ENCODE measurements around the gene CDH4. TPM values are rescaled to one million over a fixed set of nuclear protein-coding genes. Genes with fewer than 3 reads are reported as not detected.
"Not testable (repeated sequence)": the region's sequence is repeated elsewhere in the genome, so short reads cannot be mapped to it uniquely, and the experiment has no call there.

The CDH4 gene
- total RNA-seq, 1 donor: 8.6 TPM

DNA sequence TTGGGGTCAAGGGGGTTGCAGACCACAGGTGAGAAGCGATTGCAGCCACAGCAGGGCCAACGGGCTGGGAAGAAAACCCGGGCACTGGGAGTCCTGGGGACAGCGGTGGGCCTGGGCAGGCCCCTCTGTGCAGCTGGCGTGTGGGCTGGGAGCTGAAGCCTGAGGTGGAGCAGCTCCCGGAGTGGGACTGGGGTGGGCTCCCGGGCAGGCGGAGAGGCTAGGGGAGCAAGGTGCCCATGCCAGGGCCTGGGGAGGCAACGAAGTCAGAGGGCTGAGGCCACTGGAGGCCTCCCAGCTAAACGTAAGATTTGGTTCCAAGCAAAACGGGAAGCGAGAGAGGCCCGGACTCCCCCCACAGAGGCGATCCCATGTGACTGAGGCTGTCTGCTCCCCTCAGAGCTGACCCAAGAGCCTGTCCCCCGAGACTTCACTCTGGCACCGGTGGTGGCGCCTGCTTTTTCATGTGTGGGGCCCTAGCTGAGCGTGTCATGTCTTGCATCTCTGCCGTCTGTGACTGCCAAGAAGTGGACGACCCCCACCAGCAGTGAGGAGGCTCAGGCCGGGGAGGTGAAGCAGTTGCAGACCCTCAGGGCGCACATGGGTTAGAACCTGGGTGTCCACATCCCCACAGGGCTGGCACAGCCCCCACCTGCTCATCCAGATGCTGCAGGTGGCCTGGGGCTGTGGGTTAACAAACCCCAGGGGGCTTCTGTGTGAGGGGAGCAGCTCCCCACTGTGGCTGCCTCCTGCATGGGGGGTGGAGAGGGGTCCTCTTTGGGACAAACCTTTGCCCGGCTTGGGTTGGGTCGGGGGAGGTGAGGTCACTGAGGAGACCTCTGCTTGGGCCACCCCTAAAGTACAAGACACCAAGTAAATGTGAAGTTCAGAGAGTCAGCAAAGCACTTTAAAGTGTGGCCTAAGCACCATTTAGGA, 601.3 kb downstream of the CDH4 start:
- DNase-seq (ENCODE audit: low read depth in 2 of 3, low spot score in 2 of 3): no peak

DNA sequence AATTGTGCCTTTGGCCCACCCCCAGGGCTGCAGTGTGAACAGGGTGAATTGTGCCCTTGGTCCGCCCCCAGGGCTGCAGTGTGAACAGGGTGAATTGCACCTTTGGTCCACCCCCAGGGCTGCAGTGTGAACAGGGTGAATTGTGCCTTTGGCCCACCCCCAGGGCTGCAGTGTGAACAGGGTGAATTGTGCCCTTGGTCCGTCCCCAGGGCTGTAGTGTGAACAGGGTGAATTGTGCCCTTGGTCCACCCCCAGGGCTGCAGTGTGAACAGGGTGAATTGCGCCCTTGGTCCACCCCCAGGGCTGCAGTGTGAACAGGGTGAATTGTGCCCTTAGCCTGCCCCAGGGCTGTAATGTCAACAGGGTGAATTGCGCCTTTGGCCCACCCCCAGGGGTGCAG, 602.5 kb downstream of the CDH4 start:
- not testable (repeated sequence) for DNase-seq (ENCODE audit: low read depth in 2 of 3, low spot score in 2 of 3)

DNA sequence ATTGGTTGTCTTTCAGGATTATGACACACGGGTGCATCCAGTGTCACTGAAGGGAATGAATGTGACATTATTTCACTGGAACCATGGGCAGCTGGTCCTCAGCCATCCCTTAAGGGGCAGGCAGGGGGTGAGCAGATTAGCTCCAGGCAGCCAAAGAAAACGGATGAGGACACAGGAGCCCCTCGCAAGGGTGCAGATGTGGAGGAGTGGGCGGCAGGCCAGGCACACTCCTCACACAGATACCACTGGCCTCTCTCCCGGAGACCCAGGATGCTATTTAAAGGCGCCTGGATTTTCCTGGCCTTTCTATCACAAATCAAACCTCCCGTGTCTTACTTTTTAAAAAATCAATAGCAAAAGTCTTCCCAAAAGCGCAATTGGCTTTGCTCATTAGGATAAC, 603.2 kb downstream of the CDH4 start:
- DNase-seq (ENCODE audit: low read depth in 2 of 3, low spot score in 2 of 3): no peak

DNA sequence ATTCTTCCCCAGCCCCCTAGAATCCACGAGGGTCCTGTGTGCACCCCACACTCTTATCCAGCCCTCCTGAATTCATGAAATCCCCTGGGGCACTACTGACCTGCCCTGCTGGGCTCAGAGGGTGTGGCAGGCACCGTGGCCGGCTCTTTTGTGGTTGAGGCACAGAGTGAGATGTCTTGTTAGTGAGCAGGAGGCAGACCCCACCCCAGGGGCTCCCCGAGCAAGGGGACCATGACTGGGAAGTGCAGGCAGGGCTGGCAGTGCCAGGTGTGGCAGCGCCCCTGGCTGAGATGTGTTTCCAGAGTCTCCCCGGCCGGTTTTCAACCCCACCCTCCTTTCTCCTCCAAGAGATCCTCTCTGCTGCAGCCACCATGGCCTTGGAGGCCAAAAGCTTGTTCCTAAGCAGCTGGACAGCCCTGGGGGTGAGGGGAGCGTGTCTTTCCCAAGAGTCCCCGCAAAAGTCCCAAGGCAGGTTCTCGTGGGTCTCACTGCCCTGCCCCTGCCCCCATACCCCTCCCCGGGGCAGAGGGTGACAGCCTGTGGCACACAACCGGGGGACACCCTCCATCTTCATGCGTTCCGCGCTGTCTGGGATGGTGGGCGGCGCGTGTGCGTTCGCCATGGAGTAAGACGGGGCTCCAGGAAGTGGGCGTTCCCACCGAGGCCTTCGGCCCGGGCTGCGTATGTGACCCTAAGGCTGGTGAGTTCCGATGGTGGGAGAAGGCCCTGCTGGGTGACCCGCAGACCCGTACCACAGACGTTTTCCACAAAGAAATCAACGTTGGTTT, 604.8 kb downstream of the CDH4 start:
- no peak for DNase-seq (ENCODE audit: low read depth in 2 of 3, low spot score in 2 of 3)

DNA sequence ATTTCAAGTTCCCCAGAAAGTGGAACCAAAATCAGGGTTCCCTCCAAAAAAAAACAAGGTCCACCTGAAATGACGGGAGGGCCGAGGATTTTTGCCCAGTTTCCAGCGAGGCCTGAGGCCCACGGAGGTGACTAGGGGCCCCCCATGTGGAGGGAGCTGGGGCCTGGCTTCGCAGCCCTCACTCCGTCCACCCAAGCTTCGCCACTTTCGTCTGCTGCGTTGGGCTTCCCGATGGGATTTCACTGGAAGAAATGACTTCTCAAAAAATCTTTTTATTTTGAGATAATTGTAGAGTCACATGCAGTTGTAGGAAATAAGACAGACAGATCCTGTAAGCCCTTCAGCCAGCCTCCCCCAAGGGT, 605.3 kb downstream of the CDH4 start:
- no peak for DNase-seq (ENCODE audit: low read depth in 2 of 3, low spot score in 2 of 3)

DNA sequence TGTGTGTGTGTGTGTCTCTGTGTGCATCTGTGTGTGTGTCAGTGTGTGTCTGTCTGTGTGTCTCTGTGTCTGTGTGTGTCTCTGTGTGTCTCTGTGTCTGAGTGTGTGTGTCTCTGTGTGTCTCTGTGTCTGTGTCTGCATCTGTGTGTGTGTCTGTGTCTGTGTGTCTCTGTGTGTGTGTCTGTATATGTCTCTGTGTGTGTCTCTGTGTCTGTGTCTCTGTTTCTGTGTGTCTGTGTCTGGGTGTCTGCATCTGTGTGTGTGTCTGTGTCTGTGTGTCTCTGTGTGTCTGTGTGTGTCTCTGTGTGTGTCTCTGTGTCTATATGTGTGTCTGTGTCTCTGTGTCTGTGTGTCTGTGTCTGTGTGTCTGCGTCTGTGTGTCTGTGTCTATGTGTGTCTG, 605.8 kb downstream of the CDH4 start:
- no peak for DNase-seq (ENCODE audit: low read depth in 2 of 3, low spot score in 2 of 3)

DNA sequence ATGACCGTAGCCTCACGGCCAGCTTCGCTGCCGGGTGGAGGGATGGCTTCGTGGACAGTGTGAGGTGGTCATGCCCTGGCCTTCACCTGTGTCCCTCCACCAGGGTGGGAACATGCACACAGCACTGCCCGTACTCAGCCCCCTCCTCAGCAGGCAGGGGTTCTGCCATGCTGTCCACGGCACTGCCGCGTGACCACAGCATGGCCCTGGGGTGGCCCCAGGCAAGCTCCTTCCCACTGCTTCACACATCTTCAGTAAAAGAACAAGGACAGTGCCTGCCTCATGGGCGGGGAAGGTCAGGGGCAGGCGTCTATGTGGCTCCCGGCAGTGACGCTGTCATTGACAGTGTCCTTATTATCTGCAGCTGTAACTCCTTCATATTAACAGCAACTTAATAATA, 607.7 kb downstream of the CDH4 start:
- no peak for DNase-seq (ENCODE audit: low read depth in 2 of 3, low spot score in 2 of 3)

DNA sequence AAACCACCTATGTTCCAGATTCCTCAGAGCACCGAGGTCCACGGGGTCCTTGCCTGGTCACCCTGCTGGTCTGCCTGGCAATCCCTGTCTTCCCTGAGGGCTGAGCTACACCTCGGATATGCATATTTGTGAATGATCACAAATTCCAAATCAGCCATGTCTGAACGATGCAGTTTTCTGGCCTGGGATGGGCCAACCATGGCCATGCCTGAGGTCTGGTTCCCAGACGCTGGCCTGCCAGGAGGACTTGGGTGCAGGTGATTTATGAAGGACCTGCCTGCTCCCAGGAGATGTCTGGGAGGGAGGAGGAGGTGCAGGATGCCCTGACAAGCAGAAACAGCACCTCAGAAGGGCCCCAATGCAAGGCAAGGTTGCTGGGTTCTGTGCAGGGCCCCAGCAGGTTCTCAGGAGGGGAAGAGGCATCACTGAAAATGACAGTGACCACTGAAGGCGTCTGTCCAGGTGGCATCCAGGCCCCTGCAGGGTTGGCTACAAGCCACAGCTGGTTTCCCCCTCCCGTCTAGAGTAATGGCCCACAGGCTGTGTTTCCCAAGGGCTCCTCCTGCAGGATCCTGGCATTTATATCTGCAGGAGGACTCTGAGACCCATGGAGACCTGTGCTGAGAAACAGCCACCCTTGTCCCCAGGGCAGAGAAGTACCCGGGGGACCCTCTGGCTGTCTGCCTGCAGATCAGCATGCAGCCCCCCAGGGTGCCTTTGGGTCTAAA, 608.4 kb downstream of the CDH4 start:
- no peak for DNase-seq (ENCODE audit: low read depth in 2 of 3, low spot score in 2 of 3)

DNA sequence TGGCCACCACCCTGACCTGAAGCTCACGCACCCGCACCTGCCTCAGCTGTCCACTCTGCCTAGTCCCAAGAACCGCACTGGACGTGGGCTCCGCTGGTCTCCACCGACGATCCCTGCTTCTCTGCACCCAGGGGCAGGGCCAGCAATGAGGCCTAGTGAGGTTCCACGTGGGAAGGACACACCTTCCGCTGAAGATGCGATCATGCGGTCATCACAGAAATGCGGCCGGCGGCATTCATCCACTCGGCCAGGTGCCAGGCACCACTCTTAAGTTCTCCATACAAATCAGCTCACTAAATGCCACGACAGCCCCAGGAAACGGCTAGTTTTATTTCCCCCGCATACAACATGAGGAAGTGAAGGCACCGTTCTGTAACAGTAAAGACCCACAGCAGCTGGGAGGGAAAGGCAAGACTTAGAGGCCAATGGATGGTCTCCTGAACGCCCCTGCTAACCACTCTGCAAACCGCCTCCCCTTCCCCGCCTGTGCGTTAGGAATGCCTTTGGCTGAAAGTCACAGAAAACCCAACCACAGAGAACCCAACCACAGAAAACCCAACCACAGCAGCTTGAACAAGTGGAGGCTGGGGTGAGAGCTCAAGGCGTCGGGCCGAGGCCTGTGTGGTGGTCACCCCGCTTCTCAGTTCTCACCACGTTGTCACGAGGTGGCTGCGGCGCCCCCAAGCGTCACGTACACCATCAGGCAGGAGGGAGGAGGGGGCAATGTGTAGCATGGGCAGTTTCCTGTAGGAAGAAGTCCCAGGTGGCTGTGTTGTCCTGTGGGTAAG, 609.2 kb downstream of the CDH4 start:
- DNase-seq (ENCODE audit: low read depth in 2 of 3, low spot score in 2 of 3): no peak

DNA sequence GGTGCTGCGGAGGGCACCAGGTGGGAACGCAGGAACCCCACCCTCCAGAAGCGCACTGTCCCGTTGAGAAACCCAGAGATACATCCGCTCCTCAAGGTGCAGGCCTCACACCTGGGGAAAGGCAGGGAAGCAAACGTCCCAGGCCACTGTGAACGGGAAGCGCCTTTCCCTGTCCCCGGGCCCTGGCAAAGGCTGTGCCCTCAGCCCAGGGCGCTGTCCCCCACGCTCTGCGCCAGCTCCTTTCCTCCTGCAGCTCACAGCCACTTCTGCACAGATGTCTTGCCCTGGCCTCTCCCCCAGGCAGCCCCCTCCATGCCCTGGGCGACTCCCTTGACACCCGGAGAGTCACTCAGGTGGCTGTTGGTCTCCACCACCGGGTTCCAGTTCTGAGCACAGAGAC, 609.8 kb downstream of the CDH4 start:
- no peak for DNase-seq (ENCODE audit: low read depth in 2 of 3, low spot score in 2 of 3)

DNA sequence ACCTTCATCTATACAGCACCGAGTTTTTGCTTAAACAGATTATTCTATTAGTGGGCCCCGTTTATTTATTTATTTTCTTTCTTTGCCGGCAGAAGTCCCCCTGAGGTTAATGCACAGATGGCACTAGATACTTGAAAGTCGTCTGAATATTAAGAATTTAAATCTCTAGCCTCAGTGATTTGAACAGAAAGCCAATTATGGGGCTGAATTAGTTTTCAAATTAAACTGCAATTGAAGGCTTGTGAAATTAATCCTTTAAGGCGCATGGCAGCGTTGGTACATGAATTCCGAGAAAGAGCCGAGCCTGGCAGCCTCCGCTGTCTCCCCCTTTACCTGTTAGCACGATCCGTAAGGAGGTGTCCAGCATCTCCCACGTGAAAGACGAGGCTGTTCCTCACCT, 610.8 kb downstream of the CDH4 start:
- DNase-seq (ENCODE audit: low read depth in 2 of 3, low spot score in 2 of 3): no peak

DNA sequence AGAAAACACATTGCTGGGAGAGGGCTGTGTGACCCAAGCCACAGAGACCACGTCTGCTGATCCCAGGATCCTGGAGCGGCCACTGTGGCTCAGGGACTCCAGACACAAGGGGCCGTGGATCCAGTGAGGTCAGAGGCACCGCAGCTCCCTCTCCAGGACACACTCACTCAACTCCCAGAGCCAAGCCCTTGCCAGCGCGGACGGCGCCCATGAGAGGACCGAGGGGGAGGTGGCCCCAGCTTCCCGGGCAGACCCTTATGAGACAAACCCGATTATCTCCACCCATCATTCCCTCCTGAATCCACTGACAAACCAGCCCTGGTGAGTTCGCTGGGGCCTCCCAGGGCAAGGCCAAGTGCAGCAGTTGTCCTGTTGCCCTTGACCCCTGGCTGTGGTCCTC, 612.4 kb downstream of the CDH4 start:
- no peak for DNase-seq (ENCODE audit: low read depth in 2 of 3, low spot score in 2 of 3)

DNA sequence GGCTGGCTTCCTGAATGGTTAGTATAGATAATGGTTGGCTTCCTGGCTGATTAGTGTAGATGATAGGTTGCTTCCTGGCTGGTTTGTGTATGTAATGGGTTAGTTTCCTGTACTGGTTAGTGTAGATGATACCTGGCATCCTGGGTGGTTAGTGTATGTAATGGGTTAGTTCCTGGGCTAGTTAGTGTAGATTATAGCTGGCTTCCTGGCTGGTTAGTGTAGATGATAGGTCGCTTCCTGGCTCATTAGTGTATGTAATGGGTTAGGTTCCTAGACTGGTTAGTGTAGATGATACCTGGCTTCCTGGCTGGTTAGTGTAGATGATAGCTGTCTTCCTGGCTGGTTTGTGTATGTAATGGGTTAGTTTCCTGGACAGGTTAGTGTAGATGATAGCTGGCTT, 613.3 kb downstream of the CDH4 start:
- DNase-seq (ENCODE audit: low read depth in 2 of 3, low spot score in 2 of 3): no peak

DNA sequence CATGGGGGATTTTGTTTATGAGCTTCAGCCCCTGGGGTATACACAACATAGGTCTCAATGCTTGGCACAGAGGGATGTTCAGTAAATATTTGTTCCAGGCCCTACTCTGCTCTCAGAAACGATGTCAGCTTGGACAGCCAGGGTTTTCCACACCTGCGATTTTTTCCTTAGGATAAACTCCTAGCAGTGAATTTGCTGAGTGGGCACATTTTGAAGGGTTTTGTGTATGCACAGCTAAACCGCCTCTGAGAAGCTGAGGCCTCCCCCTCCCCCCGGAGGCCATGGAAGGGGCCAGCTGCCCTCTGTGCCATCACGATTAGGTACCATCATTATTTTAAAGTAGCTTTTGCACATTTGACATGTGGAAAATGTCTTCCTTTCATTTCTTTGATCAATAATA, 614.1 kb downstream of the CDH4 start:
- no peak for DNase-seq (ENCODE audit: low read depth in 2 of 3, low spot score in 2 of 3)

DNA sequence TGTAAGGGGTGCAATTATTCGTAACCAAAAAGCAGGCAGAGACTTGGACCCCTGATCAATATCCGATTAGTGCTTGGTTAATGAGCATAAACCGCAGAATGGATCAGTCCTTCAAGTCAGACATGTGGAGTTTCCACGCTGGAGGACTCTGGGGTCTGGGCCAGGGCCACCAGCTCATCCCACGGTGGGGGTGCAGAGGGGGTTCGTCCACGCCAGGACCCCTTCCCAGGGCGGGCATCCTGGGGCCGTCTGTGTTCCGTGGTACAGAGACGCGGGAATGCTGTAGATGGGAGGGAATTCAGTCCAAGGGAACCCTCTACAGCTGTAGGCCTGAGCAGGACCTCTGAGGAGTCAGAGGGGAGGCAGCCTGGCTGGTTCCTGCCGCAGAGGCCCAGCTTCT, 615.9 kb downstream of the CDH4 start:
- DNase-seq (ENCODE audit: low read depth in 2 of 3, low spot score in 2 of 3): no peak

DNA sequence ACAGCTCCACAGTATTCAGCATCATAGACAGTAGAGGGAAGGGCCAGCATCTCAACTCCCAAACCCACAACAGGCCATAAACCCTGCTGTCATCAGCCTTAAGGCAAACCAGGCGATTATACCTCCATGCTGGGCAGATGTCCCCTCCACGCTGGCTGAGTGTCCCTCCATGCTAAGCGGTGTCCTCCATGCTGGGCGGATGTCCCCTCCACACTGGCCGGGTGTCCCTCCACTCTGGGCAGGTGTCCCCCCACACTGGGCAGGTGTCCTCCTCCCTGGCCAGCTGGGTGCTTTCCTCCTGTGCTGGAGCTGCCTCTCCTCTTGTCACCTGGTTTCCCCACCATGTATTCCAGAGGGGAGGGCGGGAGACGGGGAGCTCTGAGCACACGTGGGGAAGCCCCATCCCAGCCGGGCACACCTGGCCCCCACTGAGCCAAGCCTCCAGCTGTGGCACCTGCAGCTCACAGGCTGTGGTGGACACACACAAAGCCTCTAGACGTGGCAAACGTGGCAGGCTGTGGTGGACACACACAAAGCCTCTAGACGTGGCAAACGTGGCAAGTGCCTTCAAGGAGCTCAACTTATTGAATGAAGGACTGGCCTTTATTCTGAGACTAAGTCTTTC, 616.5 kb downstream of the CDH4 start:
- DNase-seq (ENCODE audit: low read depth in 2 of 3, low spot score in 2 of 3): no peak

DNA sequence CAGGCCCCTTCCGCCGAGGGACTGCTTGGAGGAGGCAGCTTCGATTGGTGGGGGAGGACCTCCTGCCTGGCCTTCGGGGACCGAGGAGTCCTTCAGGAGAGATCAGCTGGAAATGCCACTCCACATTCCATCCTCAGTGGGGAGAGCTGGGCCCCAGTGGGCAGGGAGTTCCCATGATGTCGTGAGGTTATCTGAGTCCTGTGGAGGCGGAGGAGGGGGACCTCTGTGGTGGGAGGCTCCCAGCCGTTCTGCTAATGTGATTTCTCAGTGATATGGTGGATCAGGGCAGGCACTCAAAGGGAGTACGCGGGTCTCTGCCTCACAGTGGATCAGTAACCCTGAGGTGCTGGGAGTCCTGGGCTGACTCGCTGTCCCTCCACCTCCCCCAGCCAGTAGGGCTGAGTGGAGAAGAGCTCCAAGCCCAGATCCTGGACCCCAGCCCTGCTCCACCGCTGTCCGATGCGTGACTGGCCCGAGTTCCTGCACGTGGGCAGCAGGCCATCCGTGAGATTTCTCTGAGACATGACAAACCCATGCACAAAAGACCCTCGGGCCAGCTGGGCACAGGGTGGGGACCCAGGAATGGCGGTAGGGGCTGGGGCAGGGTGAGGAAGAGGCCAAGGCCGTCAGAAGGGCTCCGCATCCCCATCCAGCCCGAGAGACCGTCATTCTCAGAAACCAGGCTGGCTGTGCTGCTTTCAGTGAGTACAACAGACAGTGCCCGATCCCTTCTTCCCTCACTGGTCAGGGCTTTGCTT, 617.9 kb downstream of the CDH4 start:
- no peak for DNase-seq (ENCODE audit: low read depth in 2 of 3, low spot score in 2 of 3)

DNA sequence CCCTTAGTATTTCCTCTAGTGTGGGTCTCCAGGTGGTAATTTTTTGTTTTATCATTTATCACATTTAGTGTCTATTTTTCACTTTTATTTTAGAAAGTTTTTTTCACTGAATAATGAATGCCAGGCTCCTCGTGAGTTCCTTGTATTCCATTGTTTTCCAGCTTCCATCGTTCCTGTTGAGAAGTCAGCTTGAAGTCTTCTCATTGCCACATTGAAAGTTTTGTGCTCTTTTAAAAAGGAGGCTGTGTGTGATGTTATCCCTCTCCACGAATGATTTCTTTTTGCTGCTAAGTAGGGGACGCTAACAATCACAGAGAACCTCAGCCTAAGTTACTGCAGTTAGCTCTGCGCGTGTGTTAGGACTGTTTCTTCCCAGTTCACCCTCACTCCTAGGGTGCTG, 619.1 kb downstream of the CDH4 start:
- DNase-seq (ENCODE audit: low read depth in 2 of 3, low spot score in 2 of 3): no peak

DNA sequence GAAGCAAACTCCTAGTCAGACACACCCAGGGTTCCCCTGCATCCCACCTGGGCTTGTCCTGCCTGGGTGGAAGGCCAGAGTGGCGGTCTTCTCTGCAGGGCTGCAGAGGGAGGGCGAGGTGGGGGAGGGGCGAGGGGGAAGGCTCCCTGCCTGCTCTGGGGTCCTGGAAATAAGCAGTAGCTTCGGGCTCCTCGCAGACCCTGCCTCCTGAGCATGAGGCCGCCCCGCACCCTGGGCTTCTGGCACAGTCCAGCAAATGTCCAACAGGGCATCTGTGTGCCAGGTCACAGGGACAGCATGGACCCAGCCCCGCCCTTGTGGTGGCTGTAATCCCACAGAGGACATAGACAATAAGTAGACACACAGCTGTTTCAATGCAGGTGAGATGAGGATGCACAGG, 619.9 kb downstream of the CDH4 start:
- no peak for DNase-seq (ENCODE audit: low read depth in 2 of 3, low spot score in 2 of 3)
